Spinal cord (tissue), 10 donors: Measurements from ENCODE around the gene ADORA3. TPM values are rescaled to one million over a fixed set of nuclear protein-coding genes. Genes with fewer than 3 reads are reported as not detected.
"Not testable (repeated sequence)": the region's sequence is repeated elsewhere in the genome, so short reads cannot be mapped to it uniquely, and the experiment has no call there.

ENCODE experiments used
- DNase-seq, 6 donors: peaks; one replicate each; pipeline versions ENCODE4 v3.0.0 to v3.0.0-alpha.2; 2013 to 2015; ENCODE audit warnings: low spot score in 6 of 6, low read depth in 4 of 6
- H3K27ac ChIP-seq: one replicate; pipeline ENCODE4 v1.5.1; 2013; ENCODE audit warnings: low read depth, low read length, control low read depth
- H3K27me3 ChIP-seq: one replicate; pipeline ENCODE4 v1.6.1; 2013; ENCODE audit warnings: low read length; ENCODE audit not compliant: control insufficient read depth, insufficient read depth
- H3K36me3 ChIP-seq: one replicate; pipeline ENCODE4 v1.6.1; 2013; ENCODE audit warnings: low read length; ENCODE audit not compliant: control insufficient read depth, insufficient read depth
- H3K4me1 ChIP-seq: one replicate; pipeline ENCODE4 v1.6.1; 2013; ENCODE audit warnings: low read length; ENCODE audit not compliant: control insufficient read depth, insufficient read depth
- H3K4me3 ChIP-seq: one replicate; pipeline ENCODE4 v1.5.1; 2013; ENCODE audit warnings: low read depth, low read length, control low read depth
- H3K9me3 ChIP-seq: one replicate; pipeline ENCODE4 v1.6.1; 2013; ENCODE audit warnings: low read length; ENCODE audit not compliant: control insufficient read depth, insufficient read depth
- WGBS: methylation state at CpG from one replicate; pipeline ENCODE4 v1.1.5; 2013; ENCODE audit warnings: missing lambda C conversion rate; ENCODE audit not compliant: insufficient coverage; 5-methylcytosine and 5-hydroxymethylcytosine counted together
- long read RNA-seq, 4 donors: transcript quantifications; one replicate each; lab custom pipeline, GENCODE V29; 2026
- polyA plus RNA-seq, 2 donors: library from polyadenylated mRNA; unstranded; fragments of 120-200 nt; gene quantifications; one replicate each; pipeline ENCODE4 v1.2.1, GENCODE V29; 2013; ENCODE audit not compliant: insufficient read length in 2 of 2
- total RNA-seq, 2 donors: library from RNA; depleted of rRNA in 1 of 2; stranded (reverse); fragments of 120-200 nt in 1 of 2; fragments of >200 nt in 1 of 2; gene quantifications; one replicate each; pipeline versions ENCODE4 v1.2.3 to v1.2.4, GENCODE V29; 2013 to 2014
- donor health status: healthy.

Gene ADORA3
- total RNA-seq (10 to 100 TPM in 1 of 2 donors, 1 to 10 TPM in 1; 7.2 to 11.1 TPM), polyA plus RNA-seq (10 to 100 TPM; 10.4 to 14.5 TPM)
- long read RNA-seq, donor 1, partial matches to known transcripts, result 0 of 3 reads
- long read RNA-seq, donor 1, other reads (novel, unspliced or antisense), result 0 of 3 reads
- long read RNA-seq, donor 2, partial matches to known transcripts, result 0 of 1 reads
- long read RNA-seq, donor 2, other reads (novel, unspliced or antisense), result 0 of 1 reads
- long read RNA-seq, donor 3, partial matches to known transcripts, result 0 of 1 reads
- long read RNA-seq, donor 3, other reads (novel, unspliced or antisense), result 0 of 1 reads
- long read RNA-seq, donor 4, result 0 reads

- H3K27me3 ChIP-seq, result no peaks in the 10 kb centered on the region
- no peaks in the 10 kb centered on the region for H3K9me3 ChIP-seq
- DNase-seq, result no peak
- WGBS, result 74% methylated on average over 4 of the region's 4 CpGs
- H3K36me3 ChIP-seq, result no peaks in the 10 kb centered on the region
- H3K4me1 ChIP-seq, result peaks cover 16% of the 10 kb centered on the region
- H3K4me3 ChIP-seq, result no peak within 1 kb of the TSS
- H3K27ac ChIP-seq, result no peak within 1 kb of the TSS
Measured at GRCh38 chr1:111503585-111504060, at the start of gene ADORA3, which contains the start of gene TMIGD3. TSS of gene ADORA3 (minus strand) at chr1:111503633. CDS start at chr1:111503354, 279 bp downstream. TSS of gene TMIGD3 (minus strand) at chr1:111503633. CDS start at chr1:111503354, 279 bp downstream.

- no peaks in the 10 kb centered on the region for H3K36me3 ChIP-seq
- H3K9me3 ChIP-seq, result no peaks in the 10 kb centered on the region
- H3K4me1 ChIP-seq, result no peaks in the 10 kb centered on the region
- H3K27me3 ChIP-seq, result no peaks in the 10 kb centered on the region
- H3K4me3 ChIP-seq, result no peak overlapping the region
- no peak for DNase-seq
- no peak overlapping the region for H3K27ac ChIP-seq
- WGBS, result 100% methylated on average over 3 of the region's 3 CpGs
Measured at GRCh38 chr1:111553196-111553595, 49.8 kb upstream of the ADORA3 start.

GRCh38 chr1:111552587-111552986, 49.2 kb upstream of the ADORA3 start:
- no peaks in the 10 kb centered on the region for H3K4me1 ChIP-seq
- no peak overlapping the region for H3K27ac ChIP-seq
- no peak overlapping the region for H3K4me3 ChIP-seq
- H3K9me3 ChIP-seq, result no peaks in the 10 kb centered on the region
- H3K27me3 ChIP-seq, result no peaks in the 10 kb centered on the region
- no peaks in the 10 kb centered on the region for H3K36me3 ChIP-seq
- no peak for DNase-seq

- Histone ChIP-seq H3K27ac (no peak overlapping the region), H3K9me3 (no peaks in the 10 kb centered on the region), H3K4me3 (no peak overlapping the region), H3K36me3 (no peaks in the 10 kb centered on the region), H3K4me1 (no peaks in the 10 kb centered on the region), H3K27me3 (no peaks in the 10 kb centered on the region)
- WGBS, result 91% methylated on average over 7 of the region's 8 CpGs
- no peak for DNase-seq
Measured at GRCh38 chr1:111551623-111552411, 48.4 kb upstream of the ADORA3 start.

GRCh38 chr1:111547786-111548185, 44.4 kb upstream of the ADORA3 start:
- H3K4me1 ChIP-seq, H3K4me3 ChIP-seq, H3K9me3 ChIP-seq, H3K27me3 ChIP-seq, H3K27ac ChIP-seq, H3K36me3 ChIP-seq, DNase-seq: not testable (repeated sequence)
- WGBS, result 78% methylated on average over 1 of the region's 1 CpG

GRCh38 chr1:111542187-111542586, 38.8 kb upstream of the ADORA3 start:
- H3K4me3 ChIP-seq, result no peak overlapping the region
- DNase-seq, result no peak
- H3K4me1 ChIP-seq, result no peaks in the 10 kb centered on the region
- H3K36me3 ChIP-seq, result no peaks in the 10 kb centered on the region
- 73% methylated on average over 11 of the region's 14 CpGs for WGBS
- H3K27ac ChIP-seq, result no peak overlapping the region
- H3K27me3 ChIP-seq, result no peaks in the 10 kb centered on the region
- no peaks in the 10 kb centered on the region for H3K9me3 ChIP-seq

- H3K9me3 ChIP-seq, result no peaks in the 10 kb centered on the region
- DNase-seq, result no peak
- H3K27ac ChIP-seq, result no peak overlapping the region
- H3K4me1 ChIP-seq, result no peaks in the 10 kb centered on the region
- 76% methylated on average over 3 of the region's 4 CpGs for WGBS
- no peak overlapping the region for H3K4me3 ChIP-seq
- H3K27me3 ChIP-seq, result no peaks in the 10 kb centered on the region
- H3K36me3 ChIP-seq, result no peaks in the 10 kb centered on the region
Measured at GRCh38 chr1:111541721-111542120, 38.3 kb upstream of the ADORA3 start.

GRCh38 chr1:111540928-111541327, 37.5 kb upstream of the ADORA3 start:
- H3K27me3 ChIP-seq, result no peaks in the 10 kb centered on the region
- no peak for DNase-seq
- no peaks in the 10 kb centered on the region for H3K9me3 ChIP-seq
- H3K36me3 ChIP-seq, result no peaks in the 10 kb centered on the region
- no CpG with 5 or more reads among the region's 3 CpGs for WGBS
- H3K4me3 ChIP-seq, result no peak overlapping the region
- H3K27ac ChIP-seq, result no peak overlapping the region
- no peaks in the 10 kb centered on the region for H3K4me1 ChIP-seq

- no peak overlapping the region for H3K4me3 ChIP-seq
- H3K9me3 ChIP-seq, result no peaks in the 10 kb centered on the region
- 92% methylated on average over 2 of the region's 6 CpGs for WGBS
- no peaks in the 10 kb centered on the region for H3K27me3 ChIP-seq
- no peak overlapping the region for H3K27ac ChIP-seq
- H3K4me1 ChIP-seq, result no peaks in the 10 kb centered on the region
- no peaks in the 10 kb centered on the region for H3K36me3 ChIP-seq
- DNase-seq, result no peak
Measured at GRCh38 chr1:111538343-111539025, 35.1 kb upstream of the ADORA3 start.
